Right lobe of liver (tissue), 4 donors: ENCODE data around the gene MYH10.

Experiments used
- CTCF ChIP-seq, 4 donors: fragments of 200-600 bp in 3 of 4; fragments of 450-650 bp in 1 of 4; IDR thresholded peaks; one replicate each; pipeline versions ENCODE4 v1.5.1 to v1.8.0; 2016 to 2022; ENCODE audit warnings: antibody characterized with exemption in 4 of 4, mild to moderate bottlenecking in 2 of 4
- POLR2A ChIP-seq: fragments of 450-650 bp; IDR thresholded peaks from one replicate; pipeline ENCODE4 v1.6.1; 2017; ENCODE audit warnings: antibody characterized with exemption, mild to moderate bottlenecking
- donor health status: DM: no; HTN: no; CAD: no.
- donor health status: DM: no; HTN: no; CAD: no.
- donor health status: DM: no; HTN: yes; CAD: no.

GRCh38 chr17:8445536-8445935 is 185.0 kb downstream of the MYH10 start:
- TF ChIP-seq CTCF (IDR thresholded peaks at IDR 0.05) (no peak), POLR2A (no peak)
